ENCODE data around the gene DLEU7. TPM values are rescaled to one million over a fixed set of nuclear protein-coding genes. Genes with fewer than 3 reads are reported as not detected.

Gene DLEU7
- total RNA-seq, 1 experiment from 2014 or later, result 1.5 TPM

GRCh38 chr13:50887151-50887550 is 43.7 kb upstream of the DLEU7 start:
- WGBS (ENCODE audit: extremely low coverage, insufficient read length, low lambda C conversion rate), result 100% methylated on average over 1 of the region's 7 CpGs
- H3K9ac ChIP-seq (ENCODE audit: extremely low read depth, insufficient read length, low read length), result no peak overlapping the region
- H3K18ac ChIP-seq (ENCODE audit: insufficient read length, low read depth, low read length), result no peak overlapping the region
- H3K9me3 ChIP-seq (ENCODE audit: control insufficient read depth, low read depth, low read length), result no peaks in the 10 kb centered on the region
- peaks cover 0 to 3% (median 0%) of the 10 kb centered on the region in 3 experiments; a peak in 2 of 7 replicates for H3K36me3 Mint-ChIP-seq (ENCODE audit: insufficient read depth in 1 of 3, low read depth in 3 of 3)
- H3K4me2 ChIP-seq (ENCODE audit: insufficient read depth, insufficient read length, low read length), result no peak overlapping the region
- H3K27ac ChIP-seq (ENCODE audit: insufficient read length, low read depth, low read length), result no peak overlapping the region
- H3K23ac ChIP-seq (ENCODE audit: insufficient read length, low read depth, low read length), result no peak overlapping the region
- H3K4me3 Mint-ChIP-seq, result no peak overlapping the region
- no peaks in the 10 kb centered on the region for H4K20me1 ChIP-seq (ENCODE audit: control insufficient read depth, insufficient read depth, insufficient read length)
- H3K79me2 ChIP-seq (ENCODE audit: insufficient read depth, low read length), result no peaks in the 10 kb centered on the region
- no peak overlapping the region for H2AFZ ChIP-seq (ENCODE audit: low read length)
- 0 out of 2 replicates have a peak, but pooled peaks cover 2% of the 10 kb centered on the region for H3K27me3 Mint-ChIP-seq (ENCODE audit: low read depth)
- H4K8ac ChIP-seq (replicated peaks; ENCODE audit: insufficient read length, low read depth, low read length), result no peak overlapping the region
- H3K14ac ChIP-seq (ENCODE audit: insufficient read depth, low read length), result no peak overlapping the region
- no peak overlapping the region for H2BK12ac ChIP-seq (ENCODE audit: insufficient read length, low read depth, low read length)
- TF ChIP-seq CTCF (conservative IDR thresholded peaks at IDR 0.05), result no peak
- DNase-seq, result no peak
- no peak overlapping the region for H3T11ph ChIP-seq (ENCODE audit: low read length)
- no peak overlapping the region for H3K27ac Mint-ChIP-seq
- H3K4me1 Mint-ChIP-seq, result peaks cover 6 to 10% of the 10 kb centered on the region in 2 experiments
- H3K9me3 Mint-ChIP-seq, result no peaks in the 10 kb centered on the region
- no peak overlapping the region for H3K56ac ChIP-seq (ENCODE audit: insufficient read length, low read depth, low read length)
- no peak overlapping the region for H2BK15ac ChIP-seq (ENCODE audit: low read depth, low read length)
- no peaks in the 10 kb centered on the region for H3K27me3 ChIP-seq (ENCODE audit: insufficient read depth, low read length)
- H3K4me1 ChIP-seq (ENCODE audit: insufficient read depth, low read length), result peaks cover 1% of the 10 kb centered on the region; the same call in 1 of the 2 replicates
- H2BK20ac ChIP-seq (ENCODE audit: low read depth, low read length, poor library complexity, severe bottlenecking), result no peak overlapping the region
- no peak overlapping the region for H3K4ac ChIP-seq (ENCODE audit: low read depth, low read length)
- H2BK5ac ChIP-seq (ENCODE audit: insufficient read length, low read length), result no peak overlapping the region
- no peak overlapping the region for H4K91ac ChIP-seq (ENCODE audit: insufficient read length, low read depth, low read length)
- H3K23me2 ChIP-seq (ENCODE audit: insufficient read length, low read depth, low read length, poor library complexity, severe bottlenecking), result no peaks in the 10 kb centered on the region
- no peak overlapping the region for H2BK120ac ChIP-seq (ENCODE audit: low read depth, low read length, poor library complexity, severe bottlenecking)
- H3K79me1 ChIP-seq (ENCODE audit: insufficient read depth, low read depth, low read length, poor library complexity, severe bottlenecking), result no peaks in the 10 kb centered on the region
- no peak overlapping the region for H2AK5ac ChIP-seq (ENCODE audit: insufficient read length, low read length)
- no peak overlapping the region for H4K5ac ChIP-seq (ENCODE audit: insufficient read length, low read depth, low read length)

All from H9 (cell line).